Neural cell (in vitro differentiated cells): ENCODE results near the gene TBC1D9. TPM values are rescaled to one million over a fixed set of nuclear protein-coding genes. Genes with fewer than 3 reads are reported as not detected.

ENCODE experiments used
- H2AFZ ChIP-seq: fragments of 200-600, 300-800 bp; sonication (generic), shearing (Covaris generic); 2 replicates; pipeline ENCODE4 v1.6.0; 2014; ENCODE audit warnings: low read depth, mild to moderate bottlenecking, antibody characterized with exemption, low read length, moderate library complexity
- H3F3A ChIP-seq: fragments of 200-600 bp; shearing (Covaris generic); 2 replicates; pipeline ENCODE4 v1.6.1; 2016; ENCODE audit warnings: mild to moderate bottlenecking, moderate library complexity, mixed read lengths, antibody characterized with exemption, low read length; ENCODE audit not compliant: insufficient read depth, poor library complexity, severe bottlenecking
- H3K27ac ChIP-seq: fragments of 200-600, 300-800 bp; sonication (generic), shearing (Covaris generic); 2 replicates; pipeline ENCODE4 v1.5.1; 2014; ENCODE audit warnings: mild to moderate bottlenecking, low read length, moderate library complexity
- H3K27me3 ChIP-seq: fragments of 300-800, 200-600 bp; sonication (generic), shearing (Covaris generic); 2 replicates; pipeline ENCODE4 v1.6.0; 2014; ENCODE audit warnings: mild to moderate bottlenecking, low read depth, low read length, moderate library complexity; ENCODE audit not compliant: insufficient read depth
- H3K36me3 ChIP-seq: fragments of 300-800, 200-600 bp; sonication (generic), shearing (Covaris generic); 2 replicates; pipeline ENCODE4 v1.5.1; 2014; ENCODE audit warnings: mild to moderate bottlenecking, antibody characterized with exemption, low read length, moderate library complexity; ENCODE audit not compliant: insufficient read depth
- H3K4me2 ChIP-seq: fragments of 300-800, 200-600 bp; sonication (generic), shearing (Covaris generic); 2 replicates; pipeline ENCODE4 v1.6.0; 2014; ENCODE audit warnings: mild to moderate bottlenecking, low read length
- H3K4me3 ChIP-seq: fragments of 300-800, 200-600 bp; sonication (generic), shearing (Covaris generic); 2 replicates; pipeline ENCODE4 v1.5.1; 2014; ENCODE audit warnings: mild to moderate bottlenecking, low read length, moderate library complexity
- H3K79me2 ChIP-seq: fragments of 200-600 bp; shearing (Covaris generic); replicated peaks from 2 replicates; pipeline ENCODE4 v1.6.0; 2014; ENCODE audit warnings: mild to moderate bottlenecking, low read length, moderate library complexity; ENCODE audit not compliant: insufficient read depth
- H3K9ac ChIP-seq: fragments of 300-800, 200-600 bp; sonication (generic), shearing (Covaris generic); 2 replicates; pipeline ENCODE4 v1.6.1; 2016; ENCODE audit warnings: mild to moderate bottlenecking, low read length, mixed read lengths
- H3K9me2 ChIP-seq: fragments of 200-600 bp; shearing (Covaris generic); 2 replicates; pipeline ENCODE4 v1.6.1; 2016; ENCODE audit warnings: mild to moderate bottlenecking, low read length, mixed read lengths; ENCODE audit not compliant: insufficient read depth
- H3K9me3 ChIP-seq: fragments of 200-600, 300-800 bp; sonication (generic), shearing (Covaris generic); 2 replicates; pipeline ENCODE4 v1.6.1; 2016; ENCODE audit warnings: mild to moderate bottlenecking, mixed run types, low read length, moderate library complexity, mixed read lengths
- H4K20me1 ChIP-seq: fragments of 200-600 bp; shearing (Covaris generic); 2 replicates; pipeline ENCODE4 v1.6.1; 2016; ENCODE audit warnings: mild to moderate bottlenecking, mixed run types; ENCODE audit not compliant: insufficient read depth
- EP300 ChIP-seq: fragments of 450-650 bp; conservative IDR thresholded peaks from 2 replicates; pipeline ENCODE4 v1.6.1; 2014; ENCODE audit warnings: antibody characterized with exemption, mild to moderate bottlenecking, moderate library complexity; ENCODE audit not compliant: poor library complexity, severe bottlenecking
- EZH2 ChIP-seq: fragments of 200-600, 300-800 bp; shearing (Covaris generic), sonication (generic); IDR thresholded peaks from 2 replicates; pipeline ENCODE4 v1.6.1; 2014; ENCODE audit warnings: antibody characterized with exemption, low read length, borderline replicate concordance, mild to moderate bottlenecking; ENCODE audit not compliant: insufficient read depth, poor library complexity, severe bottlenecking
- MXI1 ChIP-seq: fragments of 450-650 bp; conservative IDR thresholded peaks from 2 replicates; pipeline ENCODE4 v1.6.1; 2014; ENCODE audit warnings: antibody characterized with exemption, mild to moderate bottlenecking; ENCODE audit not compliant: poor library complexity, severe bottlenecking
- POLR2AphosphoS5 ChIP-seq: IDR thresholded peaks from 2 replicates; pipeline ENCODE4 v1.6.1; 2012
- RAD21 ChIP-seq: fragments of 450-650 bp; conservative IDR thresholded peaks from 2 replicates; pipeline ENCODE4 v1.6.1; 2014; ENCODE audit warnings: antibody characterized with exemption, mild to moderate bottlenecking, moderate library complexity
- REST ChIP-seq: IDR thresholded peaks from 2 replicates; pipeline ENCODE4 v1.6.1; 2012; ENCODE audit warnings: borderline replicate concordance
- SMC3 ChIP-seq: fragments of 450-650 bp; conservative IDR thresholded peaks from 2 replicates; pipeline ENCODE4 v1.6.1; 2014; ENCODE audit warnings: antibody characterized with exemption, mild to moderate bottlenecking, moderate library complexity; ENCODE audit not compliant: poor library complexity
- TAF1 ChIP-seq: IDR thresholded peaks from 2 replicates; pipeline ENCODE4 v1.6.1; 2012; ENCODE audit warnings: low read depth
- polyA plus RNA-seq: library from polyadenylated mRNA; depleted of rRNA; stranded (reverse); fragments of >200 nt; gene quantifications from 2 replicates; pipeline ENCODE4 v1.2.3, GENCODE V29; 2014
- TF ChIP-seq, protein P1 (sequence below): fragments of 450-650 bp; IDR thresholded peaks from 2 replicates; pipeline ENCODE4 v1.5.1; 2014; ENCODE audit warnings: antibody characterized with exemption, mild to moderate bottlenecking, moderate library complexity; ENCODE audit not compliant: poor library complexity, severe bottlenecking

The TBC1D9 gene
- polyA plus RNA-seq, 1 donor from 2014 or later, result 42.8 TPM

GRCh38 chr4:140630246-140630645, 125.9 kb downstream of the TBC1D9 start:
- no peaks in the 10 kb centered on the region for H3K79me2 ChIP-seq
- TF ChIP-seq MXI1 (no peak), EZH2 (no peak), SMC3 (no peak), REST (no peak), POLR2AphosphoS5 (no peak), EP300 (no peak), TAF1 (no peak), RAD21 (no peak)
- TF ChIP-seq, protein P1, sequence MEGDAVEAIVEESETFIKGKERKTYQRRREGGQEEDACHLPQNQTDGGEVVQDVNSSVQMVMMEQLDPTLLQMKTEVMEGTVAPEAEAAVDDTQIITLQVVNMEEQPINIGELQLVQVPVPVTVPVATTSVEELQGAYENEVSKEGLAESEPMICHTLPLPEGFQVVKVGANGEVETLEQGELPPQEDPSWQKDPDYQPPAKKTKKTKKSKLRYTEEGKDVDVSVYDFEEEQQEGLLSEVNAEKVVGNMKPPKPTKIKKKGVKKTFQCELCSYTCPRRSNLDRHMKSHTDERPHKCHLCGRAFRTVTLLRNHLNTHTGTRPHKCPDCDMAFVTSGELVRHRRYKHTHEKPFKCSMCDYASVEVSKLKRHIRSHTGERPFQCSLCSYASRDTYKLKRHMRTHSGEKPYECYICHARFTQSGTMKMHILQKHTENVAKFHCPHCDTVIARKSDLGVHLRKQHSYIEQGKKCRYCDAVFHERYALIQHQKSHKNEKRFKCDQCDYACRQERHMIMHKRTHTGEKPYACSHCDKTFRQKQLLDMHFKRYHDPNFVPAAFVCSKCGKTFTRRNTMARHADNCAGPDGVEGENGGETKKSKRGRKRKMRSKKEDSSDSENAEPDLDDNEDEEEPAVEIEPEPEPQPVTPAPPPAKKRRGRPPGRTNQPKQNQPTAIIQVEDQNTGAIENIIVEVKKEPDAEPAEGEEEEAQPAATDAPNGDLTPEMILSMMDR, result no peak
- H3K36me3 ChIP-seq, result peaks cover 6% of the 10 kb centered on the region
- no peaks in the 10 kb centered on the region for H3F3A ChIP-seq
- no peaks in the 10 kb centered on the region for H3K27me3 ChIP-seq
- no peak overlapping the region for H2AFZ ChIP-seq
- H3K9ac ChIP-seq, result no peak overlapping the region
- H3K4me3 ChIP-seq, result no peak overlapping the region
- H3K27ac ChIP-seq, result no peak overlapping the region
- H4K20me1 ChIP-seq, result no peaks in the 10 kb centered on the region
- no peak overlapping the region for H3K4me2 ChIP-seq
- no peaks in the 10 kb centered on the region for H3K9me3 ChIP-seq
- H3K9me2 ChIP-seq, result no peaks in the 10 kb centered on the region

GRCh38 chr4:140628016-140628415, 128.2 kb downstream of the TBC1D9 start:
- TF ChIP-seq, protein P1, result no peak
- no peak for TF ChIP-seq EP300
- no peak for TF ChIP-seq REST
- TF ChIP-seq POLR2AphosphoS5, result no peak
- TF ChIP-seq EZH2, result no peak
- TF ChIP-seq SMC3, result no peak
- no peak for TF ChIP-seq TAF1
- Histone ChIP-seq H3K27ac (no peak overlapping the region), H3K9ac (no peak overlapping the region), H3K36me3 (peaks cover 16% of the 10 kb centered on the region), H3K9me2 (no peaks in the 10 kb centered on the region), H3K4me3 (no peak overlapping the region), H3K9me3 (no peaks in the 10 kb centered on the region), H2AFZ (no peak overlapping the region), H4K20me1 (no peaks in the 10 kb centered on the region), H3K79me2 (no peaks in the 10 kb centered on the region), H3K4me2 (no peak overlapping the region), H3K27me3 (no peaks in the 10 kb centered on the region), H3F3A (no peaks in the 10 kb centered on the region)
